ENCODE data around the gene TCP11L1. TPM values are rescaled to one million over a fixed set of nuclear protein-coding genes. Genes with fewer than 3 reads are reported as not detected.

The TCP11L1 gene
- total and polyA plus RNA-seq, 9 of the 15 experiments (the other 6 are each of a cell fraction or from before 2014, with no cell fraction given): 1.6 to 15.3 (median 5.4) TPM

DNA sequence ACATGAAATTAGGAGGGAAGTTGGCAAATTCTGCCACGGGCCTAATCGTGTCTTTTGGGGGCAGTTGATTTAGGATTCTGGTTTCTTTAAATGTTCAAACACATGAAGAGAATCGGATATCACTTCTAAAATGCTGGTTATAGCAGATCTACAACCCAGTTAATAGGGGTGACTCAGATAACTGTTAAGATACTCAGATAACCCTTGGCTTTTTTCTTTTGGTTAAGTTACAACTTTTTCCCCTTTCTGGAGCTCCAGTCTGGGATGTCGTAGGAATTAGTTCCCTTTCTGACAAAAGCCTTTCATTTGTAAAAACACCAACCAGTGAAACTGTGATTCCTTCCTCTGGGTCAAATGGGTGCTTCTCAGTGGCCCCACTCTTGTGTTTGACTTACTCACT is 22.7 kb upstream of the TCP11L1 start:
- DNase-seq (ENCODE audit: extremely low read depth in 1 of 4, low spot score in 3 of 4) (no peak), ATAC-seq (no peak), FAIRE-seq (no peak)
- peaks cover 19% of the 10 kb centered on the region for H3K79me2 ChIP-seq (ENCODE audit: control insufficient read depth, insufficient read depth, low read length)
- no TSS peak for BruUV-seq (replicated peaks)
- in situ Hi-C loops (cut with MboI) (no loop called here), intact Hi-C loops (cut with micrococcal nuclease) (loop anchor here (2.0 kb wide), 1 partner anchor 48 kb away; no protein-coding TSS in a partner anchor)
- CTCF ChIA-PET (ENCODE audit: low intra/inter-chr PET ratio): no interaction called here
- no peak overlapping the region for H3K27ac ChIP-seq (ENCODE audit: extremely low read depth, low read depth, low read length)
- H3K4me2 ChIP-seq (ENCODE audit: insufficient read depth, low read length): peak overlapping the region; percentile 87
- H3K4me1 ChIP-seq (replicated peaks in 1 of 2; ENCODE audit: control insufficient read depth in 2 of 2, insufficient read depth in 2 of 2, low read length in 2 of 2): peaks cover 16% of the 10 kb centered on the region in 2 experiments; a peak in 4 of 5 replicates
- no peaks in the 10 kb centered on the region for H4K20me1 ChIP-seq (replicated peaks; ENCODE audit: control insufficient read depth, insufficient read depth, low read length)
- no peaks in the 10 kb centered on the region for H3K27me3 ChIP-seq (ENCODE audit: control insufficient read depth in 2 of 2, insufficient read depth in 2 of 2, low read length in 2 of 2)
- TF ChIP-seq, protein P1, sequence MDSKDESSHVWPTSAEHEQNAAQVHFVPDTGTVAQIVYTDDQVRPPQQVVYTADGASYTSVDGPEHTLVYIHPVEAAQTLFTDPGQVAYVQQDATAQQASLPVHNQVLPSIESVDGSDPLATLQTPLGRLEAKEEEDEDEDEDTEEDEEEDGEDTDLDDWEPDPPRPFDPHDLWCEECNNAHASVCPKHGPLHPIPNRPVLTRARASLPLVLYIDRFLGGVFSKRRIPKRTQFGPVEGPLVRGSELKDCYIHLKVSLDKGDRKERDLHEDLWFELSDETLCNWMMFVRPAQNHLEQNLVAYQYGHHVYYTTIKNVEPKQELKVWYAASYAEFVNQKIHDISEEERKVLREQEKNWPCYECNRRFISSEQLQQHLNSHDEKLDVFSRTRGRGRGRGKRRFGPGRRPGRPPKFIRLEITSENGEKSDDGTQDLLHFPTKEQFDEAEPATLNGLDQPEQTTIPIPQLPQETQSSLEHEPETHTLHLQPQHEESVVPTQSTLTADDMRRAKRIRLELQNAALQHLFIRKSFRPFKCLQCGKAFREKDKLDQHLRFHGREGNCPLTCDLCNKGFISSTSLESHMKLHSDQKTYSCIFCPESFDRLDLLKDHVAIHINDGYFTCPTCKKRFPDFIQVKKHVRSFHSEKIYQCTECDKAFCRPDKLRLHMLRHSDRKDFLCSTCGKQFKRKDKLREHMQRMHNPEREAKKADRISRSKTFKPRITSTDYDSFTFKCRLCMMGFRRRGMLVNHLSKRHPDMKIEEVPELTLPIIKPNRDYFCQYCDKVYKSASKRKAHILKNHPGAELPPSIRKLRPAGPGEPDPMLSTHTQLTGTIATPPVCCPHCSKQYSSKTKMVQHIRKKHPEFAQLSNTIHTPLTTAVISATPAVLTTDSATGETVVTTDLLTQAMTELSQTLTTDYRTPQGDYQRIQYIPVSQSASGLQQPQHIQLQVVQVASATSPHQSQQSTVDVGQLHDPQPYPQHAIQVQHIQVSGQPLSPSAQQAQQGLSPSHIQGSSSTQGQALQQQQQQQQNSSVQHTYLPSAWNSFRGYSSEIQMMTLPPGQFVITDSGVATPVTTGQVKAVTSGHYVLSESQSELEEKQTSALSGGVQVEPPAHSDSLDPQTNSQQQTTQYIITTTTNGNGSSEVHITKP (IDR thresholded peaks at IDR 0.05; ENCODE audit: partially characterized antibody): peak; percentile 53
- peak; percentile 76 for TF ChIP-seq FOSL1 (tag; conservative IDR thresholded peaks at IDR 0.05)
- peak; percentile 28; the same call in 1 of the 2 replicates for TF ChIP-seq DDX20 (tag; IDR thresholded peaks at IDR 0.05; ENCODE audit: low read depth)
- no peak for TF ChIP-seq ZEB2 (IDR thresholded peaks at IDR 0.05)
- TF ChIP-seq, protein P2, sequence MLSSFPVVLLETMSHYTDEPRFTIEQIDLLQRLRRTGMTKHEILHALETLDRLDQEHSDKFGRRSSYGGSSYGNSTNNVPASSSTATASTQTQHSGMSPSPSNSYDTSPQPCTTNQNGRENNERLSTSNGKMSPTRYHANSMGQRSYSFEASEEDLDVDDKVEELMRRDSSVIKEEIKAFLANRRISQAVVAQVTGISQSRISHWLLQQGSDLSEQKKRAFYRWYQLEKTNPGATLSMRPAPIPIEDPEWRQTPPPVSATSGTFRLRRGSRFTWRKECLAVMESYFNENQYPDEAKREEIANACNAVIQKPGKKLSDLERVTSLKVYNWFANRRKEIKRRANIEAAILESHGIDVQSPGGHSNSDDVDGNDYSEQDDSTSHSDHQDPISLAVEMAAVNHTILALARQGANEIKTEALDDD (IDR thresholded peaks at IDR 0.05): peak; percentile 69
- no peak for TF ChIP-seq ADNP (tag; IDR thresholded peaks at IDR 0.05)
- no peak for TF ChIP-seq JUND (IDR thresholded peaks at IDR 0.05; ENCODE audit: borderline replicate concordance, low read depth, low read length)
- TF ChIP-seq JUND (tag; IDR thresholded peaks at IDR 0.05; ENCODE audit: borderline replicate concordance, low read depth, low read length): 0 out of 3 replicates have a peak, but pooled peaks have one; percentile 15
- H2AFZ ChIP-seq (ENCODE audit: low read depth, low read length): peak overlapping the region; percentile 97; the same call in 1 of the 2 replicates
- 4% methylated on average over 4 of the region's 4 CpGs for WGBS (ENCODE audit: insufficient coverage, low coverage, missing lambda C conversion rate)
- H3K9ac ChIP-seq (ENCODE audit: insufficient read depth in 1 of 2, low read depth in 2 of 2, low read length in 2 of 2): peak overlapping the region in 1 of 2 experiments; percentile 71; a peak in 2 of 4 replicates
- H3K4me3 ChIP-seq: peak overlapping the region; percentile 78
- POLR2A ChIA-PET: interaction anchor here (1.0 to 3.4 kb wide), 5 partner anchors 8 to 22 kb away, joined by 4 to 25 read pairs (median 6); partner anchors contain the start of gene TCP11L1
- H3K36me3 ChIP-seq (ENCODE audit: control insufficient read depth, insufficient read depth, low read length): no peaks in the 10 kb centered on the region
- H3K9me3 ChIP-seq (replicated peaks; ENCODE audit: control insufficient read depth, insufficient read depth, low read depth, low read length): no peaks in the 10 kb centered on the region
- no peaks in the 10 kb centered on the region for H3K9me1 ChIP-seq (ENCODE audit: control insufficient read depth, insufficient read depth, low read length)
